ENCODE measurements around the gene GPR146.

The GPR146 gene

GRCh38 chr7:1108264-1108920 is 64.0 kb downstream of the GPR146 start:
- DNase-seq (ENCODE audit: low spot score) = no peak
